ENCODE results near the gene SDHC.

SDHC gene

GRCh38 chr1:161314201-161314981, at the start of gene SDHC (continued):
- no peak for TF ChIP-seq ZNF10 (tag by site-specific recombination; IDR thresholded peaks at IDR 0.05)
- no peak for TF ChIP-seq ZSCAN18 (tag by site-specific recombination; IDR thresholded peaks at IDR 0.05)
- TF ChIP-seq ZNF664 (tag by site-specific recombination; IDR thresholded peaks at IDR 0.05) = no peak
- no peak for TF ChIP-seq ZNF138 (tag by site-specific recombination; IDR thresholded peaks at IDR 0.05; ENCODE audit: borderline replicate concordance)
- TF ChIP-seq ZNF785 (tag by site-specific recombination; IDR thresholded peaks at IDR 0.05) = no peak
- TF ChIP-seq, protein P1, sequence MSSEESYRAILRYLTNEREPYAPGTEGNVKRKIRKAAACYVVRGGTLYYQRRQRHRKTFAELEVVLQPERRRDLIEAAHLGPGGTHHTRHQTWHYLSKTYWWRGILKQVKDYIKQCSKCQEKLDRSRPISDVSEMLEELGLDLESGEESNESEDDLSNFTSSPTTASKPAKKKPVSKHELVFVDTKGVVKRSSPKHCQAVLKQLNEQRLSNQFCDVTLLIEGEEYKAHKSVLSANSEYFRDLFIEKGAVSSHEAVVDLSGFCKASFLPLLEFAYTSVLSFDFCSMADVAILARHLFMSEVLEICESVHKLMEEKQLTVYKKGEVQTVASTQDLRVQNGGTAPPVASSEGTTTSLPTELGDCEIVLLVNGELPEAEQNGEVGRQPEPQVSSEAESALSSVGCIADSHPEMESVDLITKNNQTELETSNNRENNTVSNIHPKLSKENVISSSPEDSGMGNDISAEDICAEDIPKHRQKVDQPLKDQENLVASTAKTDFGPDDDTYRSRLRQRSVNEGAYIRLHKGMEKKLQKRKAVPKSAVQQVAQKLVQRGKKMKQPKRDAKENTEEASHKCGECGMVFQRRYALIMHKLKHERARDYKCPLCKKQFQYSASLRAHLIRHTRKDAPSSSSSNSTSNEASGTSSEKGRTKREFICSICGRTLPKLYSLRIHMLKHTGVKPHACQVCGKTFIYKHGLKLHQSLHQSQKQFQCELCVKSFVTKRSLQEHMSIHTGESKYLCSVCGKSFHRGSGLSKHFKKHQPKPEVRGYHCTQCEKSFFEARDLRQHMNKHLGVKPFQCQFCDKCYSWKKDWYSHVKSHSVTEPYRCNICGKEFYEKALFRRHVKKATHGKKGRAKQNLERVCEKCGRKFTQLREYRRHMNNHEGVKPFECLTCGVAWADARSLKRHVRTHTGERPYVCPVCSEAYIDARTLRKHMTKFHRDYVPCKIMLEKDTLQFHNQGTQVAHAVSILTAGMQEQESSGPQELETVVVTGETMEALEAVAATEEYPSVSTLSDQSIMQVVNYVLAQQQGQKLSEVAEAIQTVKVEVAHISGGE (tag by site-specific recombination; conservative IDR thresholded peaks at IDR 0.05; ENCODE audit: low read depth) = peak; percentile 81
- TF ChIP-seq KLF1 (tag by site-specific recombination; IDR thresholded peaks at IDR 0.05) = peak; percentile 41
- no peak for TF ChIP-seq ZSCAN16 (tag by site-specific recombination; IDR thresholded peaks at IDR 0.05)
- no peak for TF ChIP-seq FEZF1 (tag by site-specific recombination; IDR thresholded peaks at IDR 0.05)
- TF ChIP-seq ZBTB1 (tag by site-specific recombination; IDR thresholded peaks at IDR 0.05) = no peak
- TF ChIP-seq, protein P2, sequence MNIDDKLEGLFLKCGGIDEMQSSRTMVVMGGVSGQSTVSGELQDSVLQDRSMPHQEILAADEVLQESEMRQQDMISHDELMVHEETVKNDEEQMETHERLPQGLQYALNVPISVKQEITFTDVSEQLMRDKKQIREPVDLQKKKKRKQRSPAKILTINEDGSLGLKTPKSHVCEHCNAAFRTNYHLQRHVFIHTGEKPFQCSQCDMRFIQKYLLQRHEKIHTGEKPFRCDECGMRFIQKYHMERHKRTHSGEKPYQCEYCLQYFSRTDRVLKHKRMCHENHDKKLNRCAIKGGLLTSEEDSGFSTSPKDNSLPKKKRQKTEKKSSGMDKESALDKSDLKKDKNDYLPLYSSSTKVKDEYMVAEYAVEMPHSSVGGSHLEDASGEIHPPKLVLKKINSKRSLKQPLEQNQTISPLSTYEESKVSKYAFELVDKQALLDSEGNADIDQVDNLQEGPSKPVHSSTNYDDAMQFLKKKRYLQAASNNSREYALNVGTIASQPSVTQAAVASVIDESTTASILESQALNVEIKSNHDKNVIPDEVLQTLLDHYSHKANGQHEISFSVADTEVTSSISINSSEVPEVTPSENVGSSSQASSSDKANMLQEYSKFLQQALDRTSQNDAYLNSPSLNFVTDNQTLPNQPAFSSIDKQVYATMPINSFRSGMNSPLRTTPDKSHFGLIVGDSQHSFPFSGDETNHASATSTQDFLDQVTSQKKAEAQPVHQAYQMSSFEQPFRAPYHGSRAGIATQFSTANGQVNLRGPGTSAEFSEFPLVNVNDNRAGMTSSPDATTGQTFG (tag by site-specific recombination; IDR thresholded peaks at IDR 0.05; ENCODE audit: borderline replicate concordance) = no peak
- TF ChIP-seq IKZF3 (tag by site-specific recombination; IDR thresholded peaks at IDR 0.05) = no peak
- TF ChIP-seq, protein P3, sequence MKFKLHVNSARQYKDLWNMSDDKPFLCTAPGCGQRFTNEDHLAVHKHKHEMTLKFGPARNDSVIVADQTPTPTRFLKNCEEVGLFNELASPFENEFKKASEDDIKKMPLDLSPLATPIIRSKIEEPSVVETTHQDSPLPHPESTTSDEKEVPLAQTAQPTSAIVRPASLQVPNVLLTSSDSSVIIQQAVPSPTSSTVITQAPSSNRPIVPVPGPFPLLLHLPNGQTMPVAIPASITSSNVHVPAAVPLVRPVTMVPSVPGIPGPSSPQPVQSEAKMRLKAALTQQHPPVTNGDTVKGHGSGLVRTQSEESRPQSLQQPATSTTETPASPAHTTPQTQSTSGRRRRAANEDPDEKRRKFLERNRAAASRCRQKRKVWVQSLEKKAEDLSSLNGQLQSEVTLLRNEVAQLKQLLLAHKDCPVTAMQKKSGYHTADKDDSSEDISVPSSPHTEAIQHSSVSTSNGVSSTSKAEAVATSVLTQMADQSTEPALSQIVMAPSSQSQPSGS (tag by site-specific recombination; IDR thresholded peaks at IDR 0.05; ENCODE audit: low read depth) = no peak
- no peak for TF ChIP-seq ZNF621 (tag by site-specific recombination; IDR thresholded peaks at IDR 0.05)
- TF ChIP-seq ZNF548 (tag by site-specific recombination; IDR thresholded peaks at IDR 0.05) = no peak
- TF ChIP-seq ZNF473 (tag by site-specific recombination; IDR thresholded peaks at IDR 0.05) = no peak
- TF ChIP-seq ZNF416 (tag by site-specific recombination; IDR thresholded peaks at IDR 0.05) = no peak
- no peak for TF ChIP-seq GFI1B (tag by site-specific recombination; IDR thresholded peaks at IDR 0.05)
- no peak; the same call in 1 of the 2 replicates for TF ChIP-seq ZNF2 (tag by site-specific recombination; IDR thresholded peaks at IDR 0.05)
- no peak for TF ChIP-seq ZNF670 (tag by site-specific recombination; IDR thresholded peaks at IDR 0.05; ENCODE audit: low read depth)
- TF ChIP-seq ZNF292 (tag by site-specific recombination; IDR thresholded peaks at IDR 0.05; ENCODE audit: borderline replicate concordance, low read depth) = no peak
- TF ChIP-seq BCL11B (tag by site-specific recombination; IDR thresholded peaks at IDR 0.05; ENCODE audit: low read depth) = no peak
- TF ChIP-seq ZNF843 (tag by site-specific recombination; IDR thresholded peaks at IDR 0.05) = peak; percentile 50
- TF ChIP-seq YY2 (tag by site-specific recombination; IDR thresholded peaks at IDR 0.05) = peak; percentile 77
- TF ChIP-seq, protein P4, sequence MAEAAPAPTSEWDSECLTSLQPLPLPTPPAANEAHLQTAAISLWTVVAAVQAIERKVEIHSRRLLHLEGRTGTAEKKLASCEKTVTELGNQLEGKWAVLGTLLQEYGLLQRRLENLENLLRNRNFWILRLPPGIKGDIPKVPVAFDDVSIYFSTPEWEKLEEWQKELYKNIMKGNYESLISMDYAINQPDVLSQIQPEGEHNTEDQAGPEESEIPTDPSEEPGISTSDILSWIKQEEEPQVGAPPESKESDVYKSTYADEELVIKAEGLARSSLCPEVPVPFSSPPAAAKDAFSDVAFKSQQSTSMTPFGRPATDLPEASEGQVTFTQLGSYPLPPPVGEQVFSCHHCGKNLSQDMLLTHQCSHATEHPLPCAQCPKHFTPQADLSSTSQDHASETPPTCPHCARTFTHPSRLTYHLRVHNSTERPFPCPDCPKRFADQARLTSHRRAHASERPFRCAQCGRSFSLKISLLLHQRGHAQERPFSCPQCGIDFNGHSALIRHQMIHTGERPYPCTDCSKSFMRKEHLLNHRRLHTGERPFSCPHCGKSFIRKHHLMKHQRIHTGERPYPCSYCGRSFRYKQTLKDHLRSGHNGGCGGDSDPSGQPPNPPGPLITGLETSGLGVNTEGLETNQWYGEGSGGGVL (tag by site-specific recombination; IDR thresholded peaks at IDR 0.05) = no peak
- TF ChIP-seq ZNF501 (tag by site-specific recombination; IDR thresholded peaks at IDR 0.05) = no peak; the same call in 1 of the 2 replicates
- no peak for TF ChIP-seq ZBTB7A (tag by site-specific recombination; IDR thresholded peaks at IDR 0.05; ENCODE audit: low read depth)
- no peak for TF ChIP-seq ZNF600 (tag by site-specific recombination; IDR thresholded peaks at IDR 0.05)
- no peak; the same call in 1 of the 2 replicates for TF ChIP-seq ZNF561 (tag by site-specific recombination; IDR thresholded peaks at IDR 0.05; ENCODE audit: borderline replicate concordance)
- TF ChIP-seq ZBTB20 (tag by site-specific recombination; IDR thresholded peaks at IDR 0.05) = no peak; the same call in 1 of the 2 replicates
- no peak for TF ChIP-seq ZNF37A (tag by site-specific recombination; IDR thresholded peaks at IDR 0.05)
